ENCODE measurements around the gene ABCG8.

DNA sequence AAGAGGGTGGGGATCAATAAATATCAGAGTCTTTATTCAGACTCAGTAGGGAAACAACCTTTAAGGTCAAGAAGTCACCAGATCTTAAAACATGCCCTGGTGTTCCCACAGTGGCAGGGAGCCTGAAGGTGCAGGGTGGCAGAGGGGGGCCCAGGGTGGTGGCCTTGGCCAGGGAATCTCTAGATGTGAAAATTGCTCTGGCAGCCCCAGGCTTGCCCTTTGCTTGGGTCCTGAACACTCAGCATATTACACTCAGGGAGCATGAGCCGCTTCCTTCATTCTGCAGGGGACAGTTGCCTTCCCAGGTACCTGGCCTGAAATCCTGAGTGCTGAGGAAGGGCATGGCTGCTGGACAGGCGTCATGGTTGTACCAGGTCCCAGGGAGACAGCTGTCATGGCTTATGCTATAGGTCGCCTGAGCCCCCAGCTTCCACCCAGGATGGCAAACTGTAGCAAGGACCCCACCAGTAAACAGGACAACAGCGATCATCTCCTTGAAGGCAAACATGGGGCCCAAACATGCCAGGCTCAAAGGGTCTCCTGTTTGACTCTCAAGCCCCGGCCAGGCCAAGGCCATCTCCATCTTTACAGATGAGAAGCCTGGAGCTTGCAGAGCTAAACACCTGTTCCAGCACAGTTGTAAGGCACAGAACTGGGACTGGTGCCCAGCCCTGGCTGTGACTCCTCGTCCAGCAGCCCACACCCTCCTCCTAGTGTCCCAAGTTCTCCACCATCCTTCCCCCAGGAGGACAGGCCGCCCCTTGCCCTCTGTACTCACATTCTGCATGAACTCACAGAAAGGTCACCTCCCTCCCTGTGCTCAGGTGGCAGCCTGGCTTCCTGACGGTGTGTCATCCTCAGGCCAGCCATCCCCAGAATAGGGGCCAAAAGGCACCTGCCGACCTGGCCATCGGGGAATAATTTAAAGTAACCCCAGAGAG, 14.6 kb downstream of the ABCG8 start:
- TF ChIP-seq CTCF (IDR thresholded peaks at IDR 0.05) (no peak), POLR2A (IDR thresholded peaks at IDR 0.05) (no peak)
